Measurements from ENCODE around the gene TMEM72. TPM values are rescaled to one million over a fixed set of nuclear protein-coding genes. Genes with fewer than 3 reads are reported as not detected.

The TMEM72 gene
- total and polyA plus RNA-seq, 2 donors (not counting 1 experiment from before 2014, with no cell fraction given) = not detected

- CTCF ChIA-PET = interaction anchor here (1.3 to 6.4 kb wide), 7 partner anchors 10 to 77 kb away, joined by 3 to 93 read pairs (median 23); partner anchors contain the start of gene DEPP1
- Histone ChIP-seq H3K36me3 (replicated peaks in 1 of 2; ENCODE audit: control extremely low read depth in 1 of 2, control insufficient read depth in 1 of 2, extremely low read depth in 1 of 2, insufficient read depth in 2 of 2, low read length in 1 of 2) (no peaks in the 10 kb centered on the region), H2AFZ (ENCODE audit: insufficient read depth, low read depth, low read length, poor library complexity, severe bottlenecking) (no peak overlapping the region), H3K4me2 (replicated peaks; ENCODE audit: low read depth, low read length, poor library complexity, severe bottlenecking) (no peak overlapping the region), H3K4me1 (ENCODE audit: control insufficient read depth in 2 of 2, insufficient read depth in 2 of 2, low read length in 2 of 2) (peaks cover 0 to 8% of the 10 kb centered on the region in 2 donors), H4K20me1 (ENCODE audit: control insufficient read depth, insufficient read depth, low read length, poor library complexity, severe bottlenecking) (no peaks in the 10 kb centered on the region), H3K27ac (ENCODE audit: low read length in 2 of 2) (no peak overlapping the region), H3K9ac (ENCODE audit: low read length) (no peak overlapping the region), H3K4me3 (ENCODE audit: control extremely low read depth in 1 of 5, extremely low read depth in 1 of 5, insufficient read depth in 1 of 5, low read depth in 2 of 5, low read length in 4 of 5) (no peak overlapping the region), H3K79me2 (ENCODE audit: control insufficient read depth, insufficient read depth, low read length) (no peaks in the 10 kb centered on the region), H3K9me3 (ENCODE audit: control extremely low read depth in 1 of 3, control insufficient read depth in 2 of 3, insufficient read depth in 1 of 3, low read length in 2 of 3) (no peaks in the 10 kb centered on the region), H3K27me3 (replicated peaks in 1 of 4; ENCODE audit: control extremely low read depth in 1 of 4, control insufficient read depth in 3 of 4, insufficient read depth in 4 of 4, low read length in 3 of 4) (no peaks in the 10 kb centered on the region)
- no peaks in the 10 kb centered on the region for H3K4me1 Mint-ChIP-seq
- H3K27me3 Mint-ChIP-seq = no peaks in the 10 kb centered on the region
- no peak for DNase-seq
- POLR2A ChIA-PET = no interaction called here
- H3K9me3 Mint-ChIP-seq (ENCODE audit: insufficient read depth) = no peaks in the 10 kb centered on the region
- intact Hi-C loops (cut with micrococcal nuclease) = no loop called here
- WGBS (ENCODE audit: insufficient coverage) = 82% methylated on average over 3 of the region's 4 CpGs
- H3K27ac Mint-ChIP-seq = no peak overlapping the region
- no peak overlapping the region for H3K4me3 Mint-ChIP-seq
- no peak for TF ChIP-seq CTCF (IDR thresholded peaks at IDR 0.05)
- TF ChIP-seq EZH2 (IDR thresholded peaks at IDR 0.05; ENCODE audit: borderline replicate concordance, insufficient read depth, low read depth, low read length, poor library complexity, severe bottlenecking) = no peak
- ATAC-seq (ENCODE audit: low read depth) = no peak
These were observed 19.9 kb downstream of the TMEM72 start for GRCh38 chr10:44930904-44931620.

All from B cell (primary cell).